Transverse colon (tissue), 4 donors: ENCODE results near the gene RBM22. TPM values are rescaled to one million over a fixed set of nuclear protein-coding genes. Genes with fewer than 3 reads are reported as not detected.

ENCODE experiments used
- DNase-seq: peaks from one replicate; pipeline ENCODE4 v3.0.0-alpha.2; 2019
- H3K27ac ChIP-seq, 4 donors: fragments of 200-600 bp; sonication (generic); 2 replicates each; pipeline ENCODE4 v1.5.1; 2016 to 2018; ENCODE audit warnings: inconsistent platforms in 4 of 4
- H3K27me3 ChIP-seq: fragments of 200-600 bp; sonication (generic); 2 replicates; pipeline ENCODE4 v1.5.1; 2017; ENCODE audit warnings: inconsistent platforms
- H3K36me3 ChIP-seq, 4 donors: fragments of 200-600 bp; sonication (generic); 2 replicates each; pipeline ENCODE4 v1.5.1; 2017 to 2019; ENCODE audit warnings: inconsistent platforms in 4 of 4
- H3K4me1 ChIP-seq, 4 donors: fragments of 200-600 bp; sonication (generic); 2 replicates each; pipeline ENCODE4 v1.5.1; 2017 to 2020; ENCODE audit warnings: inconsistent platforms in 4 of 4
- H3K4me3 ChIP-seq, 4 donors: fragments of 200-600 bp; sonication (generic); 1 replicate in 1 of 4; 2 replicates in 3 of 4; pipeline versions ENCODE4 v1.5.1 to v1.6.1; 2017 to 2019; ENCODE audit warnings: inconsistent platforms in 4 of 4
- H3K9me3 ChIP-seq, 2 donors: fragments of 200-600 bp; sonication (generic); 2 replicates each; pipeline ENCODE4 v1.5.1; 2017 to 2019; ENCODE audit warnings: inconsistent platforms in 2 of 2
- CTCF ChIP-seq, 5 experiments: fragments of 200-600 bp in 3 of 5; fragments of 450-650 bp in 2 of 5; sonication (generic) in 3 of 5; IDR thresholded peaks; 1 replicate in 2 of 5; 2 replicates in 3 of 5; pipeline ENCODE4 v1.5.1; 2016 to 2017; ENCODE audit warnings: antibody characterized with exemption in 5 of 5, inconsistent platforms in 3 of 5, mild to moderate bottlenecking in 2 of 5, moderate library complexity in 1 of 5
- EP300 ChIP-seq: sonication (generic); formaldehyde crosslinking; IDR thresholded peaks from one replicate; pipeline ENCODE4 v1.6.1; 2017; ENCODE audit warnings: antibody characterized with exemption, low read depth
- POLR2A ChIP-seq: fragments of 450-650 bp; IDR thresholded peaks from one replicate; pipeline ENCODE4 v1.6.1; 2016; ENCODE audit warnings: antibody characterized with exemption, mild to moderate bottlenecking, moderate library complexity
- POLR2AphosphoS5 ChIP-seq, 3 donors: sonication (generic); formaldehyde crosslinking; IDR thresholded peaks; one replicate each; pipeline ENCODE4 v1.6.1; 2016; ENCODE audit warnings: antibody characterized with exemption in 3 of 3
- WGBS, 2 donors: methylation state at CpG; one replicate each; pipeline ENCODE4 v1.1.5; 2018; ENCODE audit warnings: low coverage in 1 of 2; 5-methylcytosine and 5-hydroxymethylcytosine counted together
- in situ Hi-C, 4 donors: fragments of 200-750 bp; cut with MboI; loops; one replicate each; pipeline versions ENCODE4 v1.15.0 to v1.15.1; 2017; ENCODE audit warnings: low sequenced_read_pairs in 3 of 4, low pct_ligation_motif_present in 1 of 4, low pct_unique_long_range_greater_than_20kb in 1 of 4
- intact Hi-C: fragments of 100-400 bp; cut with DNase I; formaldehyde crosslinking; loops from one replicate; pipeline ENCODE4 v1.15.1; 2023; ENCODE audit warnings: low total_unique reads
- total RNA-seq, 4 donors: library from RNA; depleted of rRNA; stranded (reverse); fragments of >200 nt; gene quantifications; one replicate each; pipeline ENCODE4 v1.1.0, GENCODE V29; 2016

RBM22 gene
- total RNA-seq, 4 donors from 2014 or later, result 22.1 to 40.6 (median 35.6) TPM

- DNase-seq, result peak; percentile 82
- Histone ChIP-seq H3K27ac (peak overlapping the region; percentile 62 to 75 (median 66)), H3K36me3 (no peaks in the 10 kb centered on the region), H3K4me1 (peaks cover 0 to 23% (median 17%) of the 10 kb centered on the region in 4 donors), H3K9me3 (no peaks in the 10 kb centered on the region), H3K27me3 (no peaks in the 10 kb centered on the region), H3K4me3 (peak overlapping the region; percentile 35 to 70 (median 59))
- in situ Hi-C loops (loop anchor here (5.0 to 25.0 kb wide), 3 partner anchors 94 to 194 kb away; no protein-coding TSS in a partner anchor), intact Hi-C loops (loop anchor here (5.0 to 10.0 kb wide), 2 partner anchors 94 to 202 kb away; no protein-coding TSS in a partner anchor)
- TF ChIP-seq POLR2A, result no peak
- peak in 1 of 3 donors; percentile 15 for TF ChIP-seq POLR2AphosphoS5 (IDR thresholded peaks at IDR 0.05)
- peak; percentile 32 to 71 (median 65) for TF ChIP-seq CTCF (IDR thresholded peaks at IDR 0.05)
- no peak for TF ChIP-seq EP300
- 4% methylated on average over 40 of the region's 99 CpGs; no CpG with 5 or more reads in 1 of the 2 donors for WGBS, 2 donors
These were observed 44.4 kb downstream of the RBM22 start for GRCh38 chr5:150656191-150657132.

- no peaks in the 10 kb centered on the region for H3K9me3 ChIP-seq
- peaks cover 0 to 23% (median 17%) of the 10 kb centered on the region in 4 donors for H3K4me1 ChIP-seq
- no peaks in the 10 kb centered on the region for H3K27me3 ChIP-seq
- no peak for DNase-seq
- in situ Hi-C loops, result loop anchor here (5.0 to 25.0 kb wide), 3 partner anchors 93 to 193 kb away; no protein-coding TSS in a partner anchor
- H3K4me3 ChIP-seq, result no peak overlapping the region
- H3K36me3 ChIP-seq, result no peaks in the 10 kb centered on the region
- WGBS, 2 donors, result 86% methylated on average over 3 of the region's 3 CpGs; no CpG with 5 or more reads in 1 of the 2 donors
- intact Hi-C loops, result loop anchor here (5.0 to 10.0 kb wide), 2 partner anchors 93 to 200 kb away; no protein-coding TSS in a partner anchor
- H3K27ac ChIP-seq, result no peak overlapping the region
- TF ChIP-seq EP300 (no peak), POLR2A (no peak), CTCF (IDR thresholded peaks at IDR 0.05) (no peak), POLR2AphosphoS5 (IDR thresholded peaks at IDR 0.05) (no peak)
These were observed 45.6 kb downstream of the RBM22 start for GRCh38 chr5:150655221-150655620.

GRCh38 chr5:150653762-150654556, 46.9 kb downstream of the RBM22 start:
- no peaks in the 10 kb centered on the region for H3K9me3 ChIP-seq
- in situ Hi-C loops (loop anchor here (5.0 to 25.0 kb wide), 4 partner anchors 87 to 192 kb away; no protein-coding TSS in a partner anchor), intact Hi-C loops (loop anchor here (10.0 kb wide), 1 partner anchor 199 kb away; no protein-coding TSS in a partner anchor)
- no peaks in the 10 kb centered on the region for H3K27me3 ChIP-seq
- H3K4me1 ChIP-seq, result peaks cover 0 to 23% (median 17%) of the 10 kb centered on the region in 4 donors
- no peak for DNase-seq
- H3K27ac ChIP-seq, result peak overlapping the region in 2 of 4 donors; percentile 30 to 53
- H3K4me3 ChIP-seq, result no peak overlapping the region
- 86 to 89% methylated on average over 1 to 2 of the region's 2 CpGs for WGBS, 2 donors
- TF ChIP-seq EP300 (no peak), CTCF (IDR thresholded peaks at IDR 0.05) (no peak), POLR2A (no peak), POLR2AphosphoS5 (IDR thresholded peaks at IDR 0.05) (no peak)
- H3K36me3 ChIP-seq, result no peaks in the 10 kb centered on the region
